ENCODE data around the gene MDK. TPM values are rescaled to one million over a fixed set of nuclear protein-coding genes. Genes with fewer than 3 reads are reported as not detected.

MDK gene
- total RNA-seq, 4 donors from 2014 or later = 34.4 to 309 (median 180) TPM

DNA sequence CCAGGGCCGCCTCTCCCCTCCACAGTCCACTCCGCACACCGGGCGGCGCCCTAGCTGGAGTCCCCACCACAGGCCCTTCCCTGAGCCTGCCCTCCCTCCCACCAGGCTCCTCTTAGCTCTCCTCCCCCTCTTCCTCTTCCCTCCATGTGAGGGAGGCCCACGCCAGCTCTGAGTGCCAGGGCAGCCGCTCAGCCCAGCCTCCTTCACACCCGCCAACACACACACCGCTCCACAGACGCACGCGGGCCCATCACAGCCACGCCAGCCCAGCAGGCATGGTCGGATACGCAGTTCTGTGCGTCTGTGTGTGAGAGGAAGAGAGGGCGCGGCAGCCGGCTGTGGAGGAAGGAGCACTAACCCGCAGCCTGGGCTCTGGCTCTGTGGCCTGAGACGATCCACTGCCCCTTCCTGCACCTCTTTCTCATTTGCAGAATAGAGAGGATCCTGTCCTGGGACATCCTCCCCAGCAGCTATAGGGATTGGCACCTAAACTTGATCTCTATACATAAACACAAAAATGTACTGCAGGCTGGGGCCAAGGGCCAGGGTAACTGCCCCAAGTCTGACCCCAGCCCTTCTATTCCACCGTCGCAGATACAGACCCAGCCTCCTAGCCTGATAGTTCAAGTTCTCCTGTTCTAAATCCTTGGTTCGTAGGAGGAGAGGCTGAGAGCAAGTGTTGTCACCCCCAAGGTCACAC lies 6.6 kb downstream of the MDK start:
- peaks cover 77% of the 10 kb centered on the region for H3K27me3 ChIP-seq
- H3K9me3 ChIP-seq = no peaks in the 10 kb centered on the region
- intact Hi-C loops (cut with DNase I; ENCODE audit: low total_unique reads) = no loop called here
- TF ChIP-seq POLR2AphosphoS5 (IDR thresholded peaks at IDR 0.05) = no peak
- TF ChIP-seq, protein P1, sequence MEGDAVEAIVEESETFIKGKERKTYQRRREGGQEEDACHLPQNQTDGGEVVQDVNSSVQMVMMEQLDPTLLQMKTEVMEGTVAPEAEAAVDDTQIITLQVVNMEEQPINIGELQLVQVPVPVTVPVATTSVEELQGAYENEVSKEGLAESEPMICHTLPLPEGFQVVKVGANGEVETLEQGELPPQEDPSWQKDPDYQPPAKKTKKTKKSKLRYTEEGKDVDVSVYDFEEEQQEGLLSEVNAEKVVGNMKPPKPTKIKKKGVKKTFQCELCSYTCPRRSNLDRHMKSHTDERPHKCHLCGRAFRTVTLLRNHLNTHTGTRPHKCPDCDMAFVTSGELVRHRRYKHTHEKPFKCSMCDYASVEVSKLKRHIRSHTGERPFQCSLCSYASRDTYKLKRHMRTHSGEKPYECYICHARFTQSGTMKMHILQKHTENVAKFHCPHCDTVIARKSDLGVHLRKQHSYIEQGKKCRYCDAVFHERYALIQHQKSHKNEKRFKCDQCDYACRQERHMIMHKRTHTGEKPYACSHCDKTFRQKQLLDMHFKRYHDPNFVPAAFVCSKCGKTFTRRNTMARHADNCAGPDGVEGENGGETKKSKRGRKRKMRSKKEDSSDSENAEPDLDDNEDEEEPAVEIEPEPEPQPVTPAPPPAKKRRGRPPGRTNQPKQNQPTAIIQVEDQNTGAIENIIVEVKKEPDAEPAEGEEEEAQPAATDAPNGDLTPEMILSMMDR (IDR thresholded peaks at IDR 0.05) = no peak
- no peak for TF ChIP-seq EP300 (IDR thresholded peaks at IDR 0.05; ENCODE audit: low read depth)
- no peak for TF ChIP-seq POLR2A (IDR thresholded peaks at IDR 0.05)
- H3K36me3 ChIP-seq = no peaks in the 10 kb centered on the region
- H3K4me3 ChIP-seq = no peak overlapping the region
- WGBS, 2 donors (ENCODE audit: low coverage in 1 of 2) = 11% methylated on average over 22 of the region's 24 CpGs; no CpG with 5 or more reads in 1 of the 2 donors
- no peak overlapping the region for H3K27ac ChIP-seq
- no peak for DNase-seq
- peaks cover 6 to 53% (median 49%) of the 10 kb centered on the region in 4 donors for H3K4me1 ChIP-seq
- in situ Hi-C loops (cut with MboI; ENCODE audit: low pct_ligation_motif_present in 1 of 4, low pct_unique_long_range_greater_than_20kb in 1 of 4, low sequenced_read_pairs in 3 of 4) = loop anchor here in 2 of 4 donors (25.0 kb wide), 1 partner anchor 149 kb away; no protein-coding TSS in a partner anchor

DNA sequence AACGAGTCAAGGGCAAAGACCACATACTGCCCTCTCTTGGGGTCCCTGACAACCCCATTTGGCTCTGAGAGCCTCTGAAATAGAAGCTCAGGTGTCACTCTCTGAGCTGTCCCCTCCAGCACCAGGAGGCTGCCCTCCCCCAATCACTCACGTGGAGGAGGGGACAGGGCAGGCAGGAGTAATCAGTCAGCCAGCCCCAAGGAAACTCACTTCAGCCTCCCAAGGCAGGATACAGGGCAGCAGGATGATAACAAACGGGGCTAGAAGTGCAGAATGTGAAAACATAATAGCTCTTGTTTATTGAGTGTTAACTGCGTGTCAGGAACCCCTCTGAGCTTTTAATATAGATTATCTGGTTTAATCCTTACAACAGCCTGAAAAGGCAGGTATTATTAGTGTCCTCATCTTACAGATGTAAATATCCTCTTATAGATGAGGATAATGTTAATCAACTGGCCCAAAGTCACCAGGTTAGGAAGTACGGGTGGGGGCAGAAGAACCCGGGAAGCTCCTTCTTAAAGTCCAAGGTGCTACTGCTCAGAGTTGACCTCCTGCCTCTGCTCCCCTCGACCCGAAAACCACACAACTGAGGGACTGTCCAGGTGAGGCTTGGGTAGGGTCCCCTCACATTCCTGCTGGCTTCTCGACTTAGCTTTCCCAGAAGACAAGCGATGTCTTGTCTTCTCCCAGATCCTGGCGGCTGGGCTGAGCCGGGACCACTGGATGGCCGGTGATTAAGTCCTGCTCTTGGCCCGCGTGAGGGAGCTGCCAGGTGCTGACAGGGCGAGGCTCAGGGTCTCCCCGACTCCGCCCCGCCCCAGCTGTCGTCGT lies 7.4 kb downstream of the MDK start:
- Histone ChIP-seq H3K9me3 (no peaks in the 10 kb centered on the region), H3K4me1 (peaks cover 6 to 46% (median 44%) of the 10 kb centered on the region in 4 donors), H3K4me3 (no peak overlapping the region), H3K27ac (no peak overlapping the region), H3K27me3 (peaks cover 75% of the 10 kb centered on the region), H3K36me3 (no peaks in the 10 kb centered on the region)
- in situ Hi-C loops (cut with MboI; ENCODE audit: low pct_ligation_motif_present in 1 of 4, low pct_unique_long_range_greater_than_20kb in 1 of 4, low sequenced_read_pairs in 3 of 4) (loop anchor here in 2 of 4 donors (25.0 kb wide), 1 partner anchor 148 kb away; no protein-coding TSS in a partner anchor), intact Hi-C loops (cut with DNase I; ENCODE audit: low total_unique reads) (no loop called here)
- WGBS, 2 donors (ENCODE audit: low coverage in 1 of 2) = 10% methylated on average over 21 of the region's 21 CpGs; no CpG with 5 or more reads in 1 of the 2 donors
- no peak for TF ChIP-seq POLR2A (IDR thresholded peaks at IDR 0.05)
- TF ChIP-seq POLR2AphosphoS5 (IDR thresholded peaks at IDR 0.05) = no peak
- DNase-seq = no peak

DNA sequence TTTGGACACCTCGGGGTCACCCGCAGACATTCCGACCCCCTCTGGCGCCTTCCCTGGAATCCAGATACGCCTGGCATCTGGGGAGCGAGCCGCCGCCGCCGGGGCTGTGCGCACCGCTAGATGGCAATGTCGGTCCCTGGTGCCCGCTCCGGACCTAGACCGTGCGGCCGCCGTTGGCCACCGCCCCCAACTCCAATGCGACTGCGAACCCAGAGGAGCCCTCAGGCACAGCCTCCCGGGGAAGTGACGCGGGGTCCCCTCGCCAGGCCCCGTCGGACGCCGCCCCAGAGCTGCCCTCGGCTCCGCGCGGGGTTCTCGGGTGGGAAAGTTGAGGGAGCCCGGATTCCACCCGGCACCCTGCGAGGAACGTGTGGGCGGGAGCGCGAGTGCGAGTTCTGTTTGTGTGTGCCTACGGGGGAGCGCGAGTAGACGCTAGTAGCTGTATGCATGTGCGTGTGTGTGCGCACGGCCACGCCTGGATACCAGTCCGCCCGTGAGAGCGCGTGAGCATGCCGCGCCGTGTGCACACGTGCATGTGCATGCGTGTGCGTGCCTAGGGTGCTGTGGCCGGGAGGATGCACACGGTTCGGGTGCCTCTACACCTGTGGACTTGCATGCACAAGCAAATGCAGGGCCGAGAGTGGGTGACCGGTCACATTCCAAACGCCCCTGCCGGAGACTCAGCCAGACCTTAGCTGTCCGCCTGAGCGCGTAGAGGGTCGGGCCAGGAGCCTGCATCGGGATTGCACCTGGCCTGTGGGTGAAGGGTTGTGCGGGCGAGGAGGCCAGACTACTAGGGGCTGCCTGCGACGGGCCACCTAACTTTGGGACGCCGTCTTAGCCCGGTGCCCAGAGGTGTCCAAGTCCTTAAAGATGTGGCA lies 8.2 kb downstream of the MDK start:
- Histone ChIP-seq H3K4me1 (peaks cover 6 to 40% (median 40%) of the 10 kb centered on the region in 4 donors), H3K4me3 (peak overlapping the region in 3 of 4 donors; percentile 7 to 49 (median 27)), H3K27ac (no peak overlapping the region), H3K27me3 (peaks cover 69% of the 10 kb centered on the region), H3K9me3 (no peaks in the 10 kb centered on the region), H3K36me3 (no peaks in the 10 kb centered on the region)
- in situ Hi-C loops (cut with MboI; ENCODE audit: low pct_ligation_motif_present in 1 of 4, low pct_unique_long_range_greater_than_20kb in 1 of 4, low sequenced_read_pairs in 3 of 4) (loop anchor here in 3 of 4 donors (10.0 to 25.0 kb wide), 2 partner anchors 145 to 148 kb away; no protein-coding TSS in a partner anchor), intact Hi-C loops (cut with DNase I; ENCODE audit: low total_unique reads) (loop anchor here (10.0 kb wide), 1 partner anchor 145 kb away; no protein-coding TSS in a partner anchor)
- TF ChIP-seq, protein P1 (IDR thresholded peaks at IDR 0.05) = peak; percentile 67 to 80 (median 76)
- no peak for TF ChIP-seq EP300 (IDR thresholded peaks at IDR 0.05; ENCODE audit: low read depth)
- DNase-seq = peak; percentile 68
- WGBS, 2 donors (ENCODE audit: low coverage in 1 of 2) = 4% methylated on average over 56 of the region's 80 CpGs; no CpG with 5 or more reads in 1 of the 2 donors

Data from transverse colon (tissue), 4 donors.